Upper lobe of left lung (tissue), 4 donors: ENCODE measurements around the gene SORBS1.

Experiments used
- CTCF ChIP-seq, 6 experiments: fragments of 450-650 bp in 4 of 6; fragments of 200-600 bp in 2 of 6; sonication (generic) in 2 of 6; IDR thresholded peaks; one replicate each; pipeline ENCODE4 v1.5.1; 2016 to 2019; ENCODE audit warnings: antibody characterized with exemption in 6 of 6
- EP300 ChIP-seq, 4 donors: sonication (generic); formaldehyde crosslinking; IDR thresholded peaks; one replicate each; pipeline ENCODE4 v1.5.1; 2017; ENCODE audit warnings: antibody characterized with exemption in 4 of 4, control low read depth in 2 of 4
- POLR2A ChIP-seq, 4 donors: fragments of 450-650 bp; IDR thresholded peaks; one replicate each; pipeline ENCODE4 v1.5.1; 2016 to 2017; ENCODE audit warnings: antibody characterized with exemption in 4 of 4, mild to moderate bottlenecking in 2 of 4
- POLR2AphosphoS5 ChIP-seq, 2 donors: sonication (generic); formaldehyde crosslinking; IDR thresholded peaks; one replicate each; pipeline ENCODE4 v1.5.1; 2017; ENCODE audit warnings: antibody characterized with exemption in 2 of 2

- no peak for TF ChIP-seq POLR2AphosphoS5 (IDR thresholded peaks at IDR 0.05)
- TF ChIP-seq POLR2A (IDR thresholded peaks at IDR 0.05) = no peak
- TF ChIP-seq CTCF (IDR thresholded peaks at IDR 0.05) = no peak
- TF ChIP-seq EP300 (IDR thresholded peaks at IDR 0.05) = no peak
These were observed 59.7 kb downstream of the SORBS1 start for GRCh38 chr10:95501203-95502094.
